ENCODE data around the gene ABCB6.
A peak's percentile ranks its signal among the peaks of the same experiment; 100 is the strongest.

The ABCB6 gene

DNA sequence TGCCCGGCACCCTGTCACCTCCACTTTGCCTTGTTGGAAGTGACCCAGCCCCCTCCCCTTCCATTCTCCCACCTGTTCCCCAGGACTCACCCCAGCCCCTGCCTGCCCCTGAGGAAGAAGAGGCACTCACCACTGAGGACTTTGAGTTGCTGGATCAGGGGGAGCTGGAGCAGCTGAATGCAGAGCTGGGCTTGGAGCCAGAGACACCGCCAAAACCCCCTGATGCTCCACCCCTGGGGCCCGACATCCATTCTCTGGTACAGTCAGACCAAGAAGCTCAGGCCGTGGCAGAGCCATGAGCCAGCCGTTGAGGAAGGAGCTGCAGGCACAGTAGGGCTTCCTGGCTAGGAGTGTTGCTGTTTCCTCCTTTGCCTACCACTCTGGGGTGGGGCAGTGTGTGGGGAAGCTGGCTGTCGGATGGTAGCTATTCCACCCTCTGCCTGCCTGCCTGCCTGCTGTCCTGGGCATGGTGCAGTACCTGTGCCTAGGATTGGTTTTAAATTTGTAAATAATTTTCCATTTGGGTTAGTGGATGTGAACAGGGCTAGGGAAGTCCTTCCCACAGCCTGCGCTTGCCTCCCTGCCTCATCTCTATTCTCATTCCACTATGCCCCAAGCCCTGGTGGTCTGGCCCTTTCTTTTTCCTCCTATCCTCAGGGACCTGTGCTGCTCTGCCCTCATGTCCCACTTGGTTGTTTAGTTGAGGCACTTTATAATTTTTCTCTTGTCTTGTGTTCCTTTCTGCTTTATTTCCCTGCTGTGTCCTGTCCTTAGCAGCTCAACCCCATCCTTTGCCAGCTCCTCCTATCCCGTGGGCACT, 36.2 kb downstream of the ABCB6 start:
- no peak overlapping the region for H3K4me3 ChIP-seq (ENCODE audit: low read length)
- TF ChIP-seq, protein P1, sequence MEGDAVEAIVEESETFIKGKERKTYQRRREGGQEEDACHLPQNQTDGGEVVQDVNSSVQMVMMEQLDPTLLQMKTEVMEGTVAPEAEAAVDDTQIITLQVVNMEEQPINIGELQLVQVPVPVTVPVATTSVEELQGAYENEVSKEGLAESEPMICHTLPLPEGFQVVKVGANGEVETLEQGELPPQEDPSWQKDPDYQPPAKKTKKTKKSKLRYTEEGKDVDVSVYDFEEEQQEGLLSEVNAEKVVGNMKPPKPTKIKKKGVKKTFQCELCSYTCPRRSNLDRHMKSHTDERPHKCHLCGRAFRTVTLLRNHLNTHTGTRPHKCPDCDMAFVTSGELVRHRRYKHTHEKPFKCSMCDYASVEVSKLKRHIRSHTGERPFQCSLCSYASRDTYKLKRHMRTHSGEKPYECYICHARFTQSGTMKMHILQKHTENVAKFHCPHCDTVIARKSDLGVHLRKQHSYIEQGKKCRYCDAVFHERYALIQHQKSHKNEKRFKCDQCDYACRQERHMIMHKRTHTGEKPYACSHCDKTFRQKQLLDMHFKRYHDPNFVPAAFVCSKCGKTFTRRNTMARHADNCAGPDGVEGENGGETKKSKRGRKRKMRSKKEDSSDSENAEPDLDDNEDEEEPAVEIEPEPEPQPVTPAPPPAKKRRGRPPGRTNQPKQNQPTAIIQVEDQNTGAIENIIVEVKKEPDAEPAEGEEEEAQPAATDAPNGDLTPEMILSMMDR (IDR thresholded peaks at IDR 0.05; ENCODE audit: insufficient read depth, low read depth, low read length, missing control alignments) = no peak
- no peak for DNase-seq (ENCODE audit: low read depth)

DNA sequence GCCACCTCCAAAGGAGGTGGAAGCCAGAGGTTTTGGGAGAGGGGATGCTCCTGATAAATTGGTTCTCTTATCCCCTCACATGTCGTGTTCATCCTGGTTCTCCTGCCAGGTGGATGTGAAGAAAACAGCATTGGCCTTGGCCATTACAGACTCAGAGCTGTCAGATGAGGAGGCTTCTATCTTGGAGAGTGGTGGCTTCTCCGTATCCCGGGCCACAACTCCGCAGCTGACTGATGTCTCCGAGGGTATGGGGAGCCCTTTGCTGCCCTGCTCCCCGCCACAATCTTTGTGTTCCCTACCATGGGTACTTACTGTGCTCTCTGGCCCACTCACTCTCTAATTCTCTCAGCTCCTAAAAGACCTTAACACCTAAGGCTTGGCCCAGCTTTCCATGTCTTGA, 37.2 kb downstream of the ABCB6 start:
- DNase-seq (ENCODE audit: low read depth) = no peak
- TF ChIP-seq, protein P1 (IDR thresholded peaks at IDR 0.05; ENCODE audit: insufficient read depth, low read depth, low read length, missing control alignments) = no peak
- H3K4me3 ChIP-seq (ENCODE audit: low read length) = no peak overlapping the region

DNA sequence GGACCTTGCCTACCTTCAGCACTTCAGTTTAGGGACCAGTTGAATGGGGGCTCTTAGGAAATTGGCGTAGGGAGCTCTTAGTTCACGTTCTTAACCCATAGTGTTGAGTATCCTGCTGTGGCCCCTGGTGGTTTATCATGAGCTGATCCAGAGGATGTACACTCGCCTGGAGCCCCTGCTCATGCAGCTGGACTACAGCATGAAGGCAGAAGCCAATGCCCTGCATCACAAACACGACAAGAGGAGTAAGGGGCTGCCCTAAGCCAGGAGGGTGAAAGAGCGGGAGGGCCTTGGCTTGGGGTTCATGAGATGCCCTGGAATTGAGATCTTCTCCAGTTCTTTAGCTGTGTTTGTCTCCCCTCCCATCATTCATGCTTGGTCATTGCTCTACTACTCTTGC, 37.8 kb downstream of the ABCB6 start:
- TF ChIP-seq, protein P1 (IDR thresholded peaks at IDR 0.05; ENCODE audit: insufficient read depth, low read depth, low read length, missing control alignments) = no peak
- DNase-seq (ENCODE audit: low read depth) = no peak

DNA sequence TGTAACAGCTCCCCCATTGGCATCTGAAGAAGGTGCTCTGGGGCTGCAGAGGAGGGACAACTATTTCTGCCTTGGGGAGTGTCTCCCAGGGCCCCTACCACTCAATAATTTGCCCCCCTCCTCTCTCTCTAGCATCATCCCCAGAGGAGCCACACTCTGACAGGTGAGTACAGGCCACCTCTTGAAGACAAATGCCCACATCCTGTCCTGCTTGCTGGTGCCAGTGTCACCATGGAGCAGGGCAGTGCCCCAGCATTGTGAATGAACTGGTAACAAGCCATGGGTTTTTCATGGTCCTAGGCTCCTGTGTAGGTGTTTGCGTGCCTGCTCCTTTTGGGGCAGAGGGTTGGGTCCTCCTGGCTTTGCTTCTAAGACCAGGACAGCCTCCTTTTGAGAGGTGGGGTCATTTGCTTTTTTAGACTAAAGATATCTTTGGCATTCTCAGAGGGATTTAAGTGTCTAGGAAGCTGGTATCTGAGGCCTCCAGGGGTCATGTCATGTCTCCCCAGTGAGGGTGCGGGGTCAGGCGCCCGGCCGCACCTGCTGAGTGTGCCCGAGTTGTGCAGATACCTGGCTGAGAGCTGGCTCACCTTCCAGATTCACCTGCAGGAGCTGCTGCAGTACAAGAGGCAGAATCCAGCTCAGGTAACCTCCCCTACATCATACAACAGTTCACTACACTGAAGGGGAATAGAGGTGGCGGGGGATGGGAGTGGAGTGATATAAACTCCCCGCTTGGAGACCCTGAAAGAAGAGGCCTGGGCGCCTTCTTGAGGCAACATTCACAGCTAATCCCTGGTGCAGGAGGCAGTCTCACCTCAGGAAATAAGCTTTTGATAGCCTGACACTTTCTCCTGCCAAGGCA, 38.9 kb downstream of the ABCB6 start:
- no peak for DNase-seq (ENCODE audit: low read depth)
- TF ChIP-seq, protein P1 (IDR thresholded peaks at IDR 0.05; ENCODE audit: insufficient read depth, low read depth, low read length, missing control alignments) = no peak
- no peak overlapping the region for H3K4me3 ChIP-seq (ENCODE audit: low read length)

More for the DNA sequence above, 37.8 kb downstream of the ABCB6 start:
- H3K4me3 ChIP-seq (ENCODE audit: low read length) = no peak overlapping the region

DNA sequence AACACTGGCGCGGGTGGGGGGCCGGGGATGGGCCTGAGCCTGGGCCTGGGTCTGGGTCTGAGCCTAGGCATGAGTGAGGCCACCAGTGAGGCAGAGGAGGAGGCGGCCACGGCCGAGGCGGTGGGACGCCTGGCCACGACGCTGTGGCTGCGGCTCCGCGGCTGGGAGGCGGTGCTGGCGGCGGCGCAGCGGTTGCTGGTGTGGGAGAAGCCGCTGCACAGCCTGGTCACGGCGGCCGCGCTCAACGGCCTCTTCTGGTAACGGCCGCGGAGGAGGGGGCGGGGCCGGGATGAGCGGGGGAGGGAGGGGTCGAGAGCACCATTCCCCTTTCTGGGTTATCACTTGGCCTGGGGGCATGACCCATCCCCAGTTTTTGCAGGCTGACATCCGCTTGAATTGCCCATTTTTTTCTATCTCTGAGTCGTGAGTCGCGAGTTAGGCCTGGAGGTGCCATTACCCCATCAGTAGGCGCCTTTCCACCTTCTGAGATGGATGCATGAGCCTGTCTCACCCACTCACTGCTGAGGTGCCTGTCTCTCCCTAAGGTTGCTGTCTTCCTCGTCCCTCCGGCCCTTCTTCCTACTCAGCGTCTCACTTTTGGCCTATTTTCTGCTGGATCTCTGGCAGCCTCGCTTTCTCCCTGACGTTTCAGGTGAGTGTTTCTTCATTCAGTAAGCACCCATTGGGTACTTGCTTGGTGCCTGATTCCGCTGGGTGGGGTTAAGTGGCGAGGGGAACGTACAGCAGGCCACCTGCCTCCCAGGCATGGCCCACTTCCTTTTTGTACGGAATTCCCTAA, 40.2 kb downstream of the ABCB6 start:
- DNase-seq (ENCODE audit: low read depth) = peak; percentile 36
- peak overlapping the region; percentile 75 for H3K4me3 ChIP-seq (ENCODE audit: low read length)
- TF ChIP-seq, protein P1 (IDR thresholded peaks at IDR 0.05; ENCODE audit: insufficient read depth, low read depth, low read length, missing control alignments) = no peak

DNA sequence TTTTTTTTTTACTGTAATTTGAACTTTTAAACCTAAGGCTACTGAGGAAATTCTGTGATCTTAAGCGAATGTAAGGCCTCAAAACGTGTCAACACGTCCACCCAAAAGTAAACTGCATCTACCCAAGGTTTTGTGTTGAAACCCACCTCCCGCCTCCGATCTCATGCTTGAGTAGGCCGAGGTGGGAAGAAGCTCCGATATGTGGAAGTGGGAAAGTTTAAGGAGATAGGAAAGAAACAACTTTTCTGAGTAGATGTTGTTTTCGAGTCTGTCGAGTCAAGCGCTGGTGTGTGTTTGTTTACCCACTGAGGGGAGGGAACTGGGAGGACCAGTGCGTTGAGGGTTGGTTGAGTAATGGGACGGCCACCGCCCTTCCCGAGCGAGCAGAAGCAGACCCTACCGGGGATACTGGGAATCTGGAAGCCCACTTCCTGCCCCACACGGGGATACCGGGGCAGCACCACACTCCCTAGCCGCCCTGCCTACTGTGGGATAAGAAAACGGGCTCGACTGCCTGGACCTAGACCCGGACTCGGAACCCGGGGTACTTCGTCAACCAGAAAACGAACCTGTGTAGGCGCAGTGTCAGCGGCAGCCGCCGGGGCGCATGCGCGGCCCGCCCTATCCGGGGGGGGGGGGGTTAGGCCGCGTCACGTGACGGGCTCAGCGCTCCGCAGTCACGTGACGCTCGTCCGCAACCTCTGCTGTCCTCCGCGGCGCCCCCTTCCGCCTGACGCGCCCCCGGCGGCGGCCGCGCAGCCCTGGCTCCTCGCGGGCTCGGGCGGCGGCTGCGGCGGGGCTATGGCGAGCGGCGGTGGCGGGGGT, 41.0 kb downstream of the ABCB6 start, which contains the start of gene RETREG2:
Gene RETREG2 (plus strand): TSS at position 724 of the 825 bp plus-strand sequence. CDS start 78 bp downstream, at position 802.
- peak; percentile 93 for DNase-seq (ENCODE audit: low read depth)
- peak within 1 kb of the TSS; percentile 91 for H3K4me3 ChIP-seq (ENCODE audit: low read length)
- TF ChIP-seq, protein P1 (IDR thresholded peaks at IDR 0.05; ENCODE audit: insufficient read depth, low read depth, low read length, missing control alignments) = no peak

Data from epithelial cell of esophagus (primary cell).